NCI-H1694 treated with DMSO at 0.1 percent for 48 hours (cell line): ENCODE measurements around the gene ADAP2.
"Not testable (repeated sequence)": the region's sequence is repeated elsewhere in the genome, so short reads cannot be mapped to it uniquely, and the experiment has no call there.

ENCODE experiments used
- DNase-seq: peaks from one replicate; lab custom pipeline; 2025; lab: John Stamatoyannopoulos, UW

The ADAP2 gene

GRCh38 chr17:30921544-30922196 is at the start of gene ADAP2:
TSS of gene ADAP2 (plus strand) at chr17:30921945. CDS start at chr17:30922015, 70 bp downstream.
- DNase-seq = no peak

- DNase-seq = no peak
These were observed 35.6 kb upstream of the ADAP2 start for GRCh38 chr17:30886187-30886586.

- DNase-seq = no peak
These were observed 27.5 kb upstream of the ADAP2 start for GRCh38 chr17:30894236-30894635.

GRCh38 chr17:30897311-30897710 is 24.4 kb upstream of the ADAP2 start:
- no peak for DNase-seq

- no peak for DNase-seq
These were observed 16.0 kb upstream of the ADAP2 start for GRCh38 chr17:30905742-30906100.

GRCh38 chr17:30906101-30906911 is 15.4 kb upstream of the ADAP2 start, which contains the start of gene TEFM:
TSS of gene TEFM (minus strand) at chr17:30906238. CDS start at chr17:30906198, 40 bp downstream.
- DNase-seq = peak; percentile 83

GRCh38 chr17:30908717-30909420 is 12.9 kb upstream of the ADAP2 start:
- DNase-seq = no peak

- DNase-seq = not testable (repeated sequence)
These were observed 11.6 kb upstream of the ADAP2 start for GRCh38 chr17:30910151-30910550.

GRCh38 chr17:30913955-30914354 is 7.8 kb upstream of the ADAP2 start:
- no peak for DNase-seq

GRCh38 chr17:30915833-30916611 is 5.7 kb upstream of the ADAP2 start:
- DNase-seq = no peak

GRCh38 chr17:30917050-30917449 is 4.7 kb upstream of the ADAP2 start:
- no peak for DNase-seq

GRCh38 chr17:30920282-30920681 is 1.5 kb upstream of the ADAP2 start:
- no peak for DNase-seq

- no peak for DNase-seq
These were observed 832 bp upstream of the ADAP2 start for GRCh38 chr17:30920683-30921543.

GRCh38 chr17:30922235-30923030 is 688 bp downstream of the ADAP2 start:
- DNase-seq = no peak

GRCh38 chr17:30924341-30924740 is 2.6 kb downstream of the ADAP2 start:
- DNase-seq = no peak

- no peak for DNase-seq
These were observed 4.8 kb downstream of the ADAP2 start for GRCh38 chr17:30926516-30926915.

GRCh38 chr17:30927756-30928155 is 6.0 kb downstream of the ADAP2 start:
- no peak for DNase-seq

GRCh38 chr17:30928584-30928983 is 6.8 kb downstream of the ADAP2 start:
- DNase-seq = no peak

GRCh38 chr17:30929081-30929633 is 7.4 kb downstream of the ADAP2 start:
- DNase-seq = no peak

- not testable (repeated sequence) for DNase-seq
These were observed 8.1 kb downstream of the ADAP2 start for GRCh38 chr17:30929861-30930260.
